ENCODE results near the gene RASA3.

RASA3 gene

GRCh38 chr13:114064450-114065140, 67.8 kb downstream of the RASA3 start:
- peak; percentile 60 for DNase-seq
- peaks cover 52% of the 10 kb centered on the region for H3F3A ChIP-seq (ENCODE audit: insufficient read depth, low read length)
- no peaks in the 10 kb centered on the region for H3K27me3 ChIP-seq (replicated peaks; ENCODE audit: insufficient read depth, low read length)
- no peak overlapping the region for H2AFZ ChIP-seq (ENCODE audit: low read length)
- peak overlapping the region; percentile 100 for H3K9ac ChIP-seq (ENCODE audit: low read length)
- H3K36me3 ChIP-seq (replicated peaks; ENCODE audit: insufficient read depth, low read length): peaks cover 2% of the 10 kb centered on the region; the same call in 1 of the 2 replicates
- no peaks in the 10 kb centered on the region for H3K9me3 ChIP-seq (replicated peaks; ENCODE audit: insufficient read depth, low read length)
- H3K4me1 ChIP-seq (ENCODE audit: low read length): peaks cover 44% of the 10 kb centered on the region
- H3K9me2 ChIP-seq (replicated peaks; ENCODE audit: insufficient read depth, low read length): no peaks in the 10 kb centered on the region
- TF ChIP-seq CTCF (IDR thresholded peaks at IDR 0.05; ENCODE audit: low read length) (no peak), EZH2 (optimal IDR thresholded peaks at IDR 0.05; ENCODE audit: low read depth, low read length) (no peak), EZH2phosphoT487 (IDR thresholded peaks at IDR 0.05; ENCODE audit: low read length) (no peak)
- H3K27ac ChIP-seq (ENCODE audit: low read length): peak overlapping the region; percentile 99
- H4K20me1 ChIP-seq (ENCODE audit: insufficient read depth, low read length): no peaks in the 10 kb centered on the region
- H3K4me2 ChIP-seq (ENCODE audit: low read depth, low read length): peak overlapping the region; percentile 87
- peaks cover 74% of the 10 kb centered on the region for H3K79me2 ChIP-seq (ENCODE audit: low read length)
- peak overlapping the region; percentile 83 for H3K4me3 ChIP-seq (ENCODE audit: low read length)

- Histone ChIP-seq H3F3A (ENCODE audit: insufficient read depth, low read length) (peaks cover 50% of the 10 kb centered on the region), H3K27ac (ENCODE audit: low read length) (peak overlapping the region; percentile 99), H3K79me2 (ENCODE audit: low read length) (peaks cover 77% of the 10 kb centered on the region), H3K4me3 (ENCODE audit: low read length) (peak overlapping the region; percentile 83), H3K9me2 (replicated peaks; ENCODE audit: insufficient read depth, low read length) (no peaks in the 10 kb centered on the region), H3K4me2 (ENCODE audit: low read depth, low read length) (peak overlapping the region; percentile 87), H4K20me1 (ENCODE audit: insufficient read depth, low read length) (no peaks in the 10 kb centered on the region), H3K9me3 (replicated peaks; ENCODE audit: insufficient read depth, low read length) (no peaks in the 10 kb centered on the region), H3K9ac (ENCODE audit: low read length) (peak overlapping the region; percentile 100), H2AFZ (ENCODE audit: low read length) (no peak overlapping the region), H3K4me1 (ENCODE audit: low read length) (peaks cover 40% of the 10 kb centered on the region), H3K36me3 (replicated peaks; ENCODE audit: insufficient read depth, low read length) (peaks cover 2% of the 10 kb centered on the region; the same call in 1 of the 2 replicates), H3K27me3 (replicated peaks; ENCODE audit: insufficient read depth, low read length) (no peaks in the 10 kb centered on the region)
- no peak for TF ChIP-seq EZH2 (optimal IDR thresholded peaks at IDR 0.05; ENCODE audit: low read depth, low read length)
- no peak for TF ChIP-seq EZH2phosphoT487 (IDR thresholded peaks at IDR 0.05; ENCODE audit: low read length)
- TF ChIP-seq CTCF (IDR thresholded peaks at IDR 0.05; ENCODE audit: low read length): no peak
- peak; percentile 37 for DNase-seq
These were observed 68.6 kb downstream of the RASA3 start for GRCh38 chr13:114063545-114064449.

DNA sequence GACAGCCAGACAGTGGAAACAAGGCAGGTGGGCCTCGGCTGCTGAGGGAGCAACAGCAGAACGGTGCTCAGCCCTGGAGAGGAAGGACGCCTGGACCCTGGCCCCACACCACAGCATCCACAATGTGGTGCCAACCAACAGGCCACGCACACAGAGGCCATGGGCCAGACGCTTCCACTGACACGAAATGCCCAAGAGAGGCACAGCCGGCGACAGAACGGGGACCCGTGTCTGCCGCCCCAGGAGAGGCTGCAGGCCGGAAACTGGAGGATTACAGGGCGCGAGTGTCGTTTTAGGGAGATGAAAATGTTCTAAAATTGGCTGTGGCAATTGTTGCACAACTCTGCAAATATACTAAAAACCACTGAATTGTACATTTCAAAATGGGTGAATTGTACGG, 69.7 kb downstream of the RASA3 start:
- Histone ChIP-seq H3K4me1 (ENCODE audit: low read length) (peaks cover 29% of the 10 kb centered on the region), H3K9me3 (replicated peaks; ENCODE audit: insufficient read depth, low read length) (no peaks in the 10 kb centered on the region), H2AFZ (ENCODE audit: low read length) (no peak overlapping the region), H3K79me2 (ENCODE audit: low read length) (peaks cover 85% of the 10 kb centered on the region), H3K4me3 (ENCODE audit: low read length) (no peak overlapping the region), H4K20me1 (ENCODE audit: insufficient read depth, low read length) (no peaks in the 10 kb centered on the region), H3K9me2 (replicated peaks; ENCODE audit: insufficient read depth, low read length) (no peaks in the 10 kb centered on the region), H3F3A (ENCODE audit: insufficient read depth, low read length) (peaks cover 41% of the 10 kb centered on the region), H3K4me2 (ENCODE audit: low read depth, low read length) (no peak overlapping the region), H3K9ac (ENCODE audit: low read length) (no peak overlapping the region), H3K36me3 (replicated peaks; ENCODE audit: insufficient read depth, low read length) (peaks cover 2% of the 10 kb centered on the region), H3K27me3 (replicated peaks; ENCODE audit: insufficient read depth, low read length) (no peaks in the 10 kb centered on the region), H3K27ac (ENCODE audit: low read length) (no peak overlapping the region)
- TF ChIP-seq EZH2 (optimal IDR thresholded peaks at IDR 0.05; ENCODE audit: low read depth, low read length): no peak
- TF ChIP-seq CTCF (IDR thresholded peaks at IDR 0.05; ENCODE audit: low read length): no peak
- TF ChIP-seq EZH2phosphoT487 (IDR thresholded peaks at IDR 0.05; ENCODE audit: low read length): no peak
- DNase-seq: no peak

Measured in MM.1S (cell line).